Upper lobe of right lung (tissue), 1 donor: ENCODE results near the gene LTO1. TPM values are rescaled to one million over a fixed set of nuclear protein-coding genes. Genes with fewer than 3 reads are reported as not detected.
"Not testable (repeated sequence)": the region's sequence is repeated elsewhere in the genome, so short reads cannot be mapped to it uniquely, and the experiment has no call there.

ENCODE experiments used
- ATAC-seq: fragments of 200-7000 bp; cut with Tn5 transposase; one replicate; pipeline ENCODE4 v1.9.1; 2020; ENCODE audit warnings: mild to moderate bottlenecking, moderate library complexity
- DNase-seq: peaks from one replicate; pipeline ENCODE4 v3.0.0-alpha.2; 2020
- H3K27ac ChIP-seq: fragments of 200-600 bp; one replicate; pipeline ENCODE4 v1.8.0; 2022
- H3K27me3 ChIP-seq: fragments of 200-600 bp; one replicate; pipeline ENCODE4 v1.8.0; 2022; ENCODE audit warnings: mild to moderate bottlenecking
- H3K36me3 ChIP-seq: fragments of 200-600 bp; one replicate; pipeline ENCODE4 v1.8.0; 2022
- H3K4me1 ChIP-seq: fragments of 200-600 bp; one replicate; pipeline ENCODE4 v1.8.0; 2022
- H3K4me3 ChIP-seq: fragments of 200-600 bp; one replicate; pipeline ENCODE4 v1.8.0; 2022; ENCODE audit warnings: mild to moderate bottlenecking
- H3K9me3 ChIP-seq: fragments of 200-600 bp; one replicate; pipeline ENCODE4 v1.8.0; 2022
- CTCF ChIP-seq: fragments of 200-600 bp; IDR thresholded peaks from one replicate; pipeline ENCODE4 v1.8.0; 2022; ENCODE audit warnings: antibody characterized with exemption
- intact Hi-C: fragments of 100-400 bp; cut with DNase I; formaldehyde crosslinking; loops from one replicate; pipeline ENCODE4 v1.11.0; 2022
- total RNA-seq: library from RNA; stranded (reverse); fragmentation: NEBNext Ultra II Directional; extraction: Animal tissue kit (Norgen Biotek cat#: 25700); gene quantifications from one replicate; pipeline ENCODE4 v1.2.1, GENCODE V29; 2021
- donor health status: DM: no; HTN: yes; CAD: no; lungs with severe emphysema.

The LTO1 gene
- total RNA-seq, 1 donor from 2014 or later = 25.7 TPM

GRCh38 chr11:69694781-69695180, 19.6 kb upstream of the LTO1 start:
- DNase-seq = peak; percentile 48
- TF ChIP-seq CTCF = no peak
- H3K4me1 ChIP-seq = no peaks in the 10 kb centered on the region
- H3K36me3 ChIP-seq = no peaks in the 10 kb centered on the region
- no peak for ATAC-seq
- peaks cover 41% of the 10 kb centered on the region for H3K27me3 ChIP-seq
- no peak overlapping the region for H3K27ac ChIP-seq
- H3K4me3 ChIP-seq = no peak overlapping the region
- H3K9me3 ChIP-seq = no peaks in the 10 kb centered on the region
- intact Hi-C loops = no loop called here

DNA sequence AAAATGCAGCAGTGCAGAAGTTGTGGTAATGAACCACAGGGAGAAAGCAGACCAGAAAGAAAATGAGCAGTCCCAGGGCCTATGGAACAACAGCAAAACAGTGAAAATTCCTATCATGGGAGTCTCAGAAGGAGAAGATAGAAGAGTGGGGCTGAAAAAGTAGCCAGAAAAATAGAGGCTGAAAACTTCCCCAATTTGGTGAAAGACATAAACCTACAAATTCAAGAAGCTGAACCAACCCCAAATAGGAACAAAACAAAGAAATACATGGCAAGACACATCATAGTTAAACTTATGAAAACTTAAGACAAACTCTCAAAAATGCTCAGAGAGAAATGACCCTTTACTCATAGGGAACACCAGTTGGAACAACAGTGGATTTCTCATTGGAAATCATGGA, 17.3 kb upstream of the LTO1 start:
- Histone ChIP-seq H3K27me3 (peaks cover 30% of the 10 kb centered on the region), H3K4me3 (no peak overlapping the region), H3K36me3 (no peaks in the 10 kb centered on the region), H3K9me3 (no peaks in the 10 kb centered on the region), H3K27ac (no peak overlapping the region), H3K4me1 (no peaks in the 10 kb centered on the region)
- intact Hi-C loops = no loop called here
- DNase-seq (no peak), ATAC-seq (no peak)
- TF ChIP-seq CTCF = no peak

GRCh38 chr11:69691463-69691862, 16.3 kb upstream of the LTO1 start:
- no peaks in the 10 kb centered on the region for H3K4me1 ChIP-seq
- DNase-seq = peak; percentile 3
- no peak overlapping the region for H3K27ac ChIP-seq
- peaks cover 26% of the 10 kb centered on the region for H3K27me3 ChIP-seq
- no peaks in the 10 kb centered on the region for H3K36me3 ChIP-seq
- no peaks in the 10 kb centered on the region for H3K9me3 ChIP-seq
- no peak overlapping the region for H3K4me3 ChIP-seq
- intact Hi-C loops = no loop called here
- ATAC-seq = no peak
- no peak for TF ChIP-seq CTCF

DNA sequence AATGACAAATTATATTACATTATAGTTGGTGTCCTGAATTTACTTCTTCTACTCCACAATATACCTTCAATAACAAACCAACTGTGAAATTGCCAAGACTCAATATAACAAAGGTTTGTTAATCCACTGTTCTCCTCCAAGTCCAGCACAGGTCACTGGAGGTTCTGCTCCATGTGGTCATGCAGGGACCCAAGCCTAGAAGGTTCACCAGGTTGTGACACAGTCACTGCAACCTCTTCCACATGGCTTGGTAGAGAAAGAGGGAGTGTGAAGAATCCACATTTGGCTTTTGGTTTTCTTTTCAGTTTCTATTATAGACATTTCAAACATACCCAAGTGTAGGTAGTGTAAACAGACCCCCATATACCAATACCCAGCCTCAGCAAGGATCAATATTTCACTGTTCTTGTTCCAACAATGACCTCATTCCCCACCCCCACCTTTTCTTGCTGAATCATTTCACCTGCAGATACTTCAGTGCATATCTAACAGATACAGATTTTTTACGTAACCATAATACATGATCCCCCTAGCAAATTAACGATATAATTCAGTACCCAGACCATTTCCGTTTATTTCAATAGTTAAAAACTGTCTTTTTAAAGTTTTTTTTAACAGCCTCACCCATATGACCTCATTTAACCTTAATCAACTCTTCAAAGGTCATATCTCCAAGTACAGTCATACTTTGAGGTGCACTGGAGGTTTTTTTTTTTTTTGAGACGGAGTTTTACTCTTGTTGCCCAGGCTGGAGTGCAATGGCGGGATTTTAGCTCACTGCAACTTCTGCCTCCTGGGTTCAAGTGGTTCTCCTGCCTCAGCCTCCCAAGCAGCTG, 14.5 kb upstream of the LTO1 start:
- no peak for TF ChIP-seq CTCF
- no peak overlapping the region for H3K27ac ChIP-seq
- H3K9me3 ChIP-seq = no peaks in the 10 kb centered on the region
- ATAC-seq = no peak
- no peak for DNase-seq
- H3K27me3 ChIP-seq = peaks cover 25% of the 10 kb centered on the region
- no peaks in the 10 kb centered on the region for H3K36me3 ChIP-seq
- no peak overlapping the region for H3K4me3 ChIP-seq
- intact Hi-C loops = loop anchor here (10.0 kb wide), 2 partner anchors 195 to 505 kb away; no protein-coding TSS in a partner anchor
- peaks cover 8% of the 10 kb centered on the region for H3K4me1 ChIP-seq

GRCh38 chr11:69687969-69688771, 13.0 kb upstream of the LTO1 start:
- not testable (repeated sequence) for ATAC-seq, H3K4me3 ChIP-seq, H3K27ac ChIP-seq, H3K4me1 ChIP-seq, H3K36me3 ChIP-seq, H3K9me3 ChIP-seq
- intact Hi-C loops = loop anchor here (10.0 kb wide), 2 partner anchors 197 to 507 kb away; no protein-coding TSS in a partner anchor
- peaks cover 12% of the 10 kb centered on the region for H3K27me3 ChIP-seq
- DNase-seq = peak; percentile 5

- H3K4me1 ChIP-seq = peaks cover 8% of the 10 kb centered on the region
- H3K9me3 ChIP-seq = no peaks in the 10 kb centered on the region
- TF ChIP-seq CTCF = no peak
- no peak overlapping the region for H3K27ac ChIP-seq
- no peaks in the 10 kb centered on the region for H3K36me3 ChIP-seq
- intact Hi-C loops = loop anchor here (10.0 kb wide), 2 partner anchors 198 to 508 kb away; no protein-coding TSS in a partner anchor
- DNase-seq = peak; percentile 30
- ATAC-seq = no peak
- no peak overlapping the region for H3K4me3 ChIP-seq
- H3K27me3 ChIP-seq = peaks cover 12% of the 10 kb centered on the region
These were observed 11.7 kb upstream of the LTO1 start for GRCh38 chr11:69686856-69687255.
